ENCODE data around the gene TMEM106A. TPM values are rescaled to one million over a fixed set of nuclear protein-coding genes. Genes with fewer than 3 reads are reported as not detected.

TMEM106A gene
- total and polyA plus RNA-seq, 2 of the 13 experiments (the other 11 are each of a cell fraction or from before 2014, with no cell fraction given), result 16.9 to 35.9 TPM

DNA sequence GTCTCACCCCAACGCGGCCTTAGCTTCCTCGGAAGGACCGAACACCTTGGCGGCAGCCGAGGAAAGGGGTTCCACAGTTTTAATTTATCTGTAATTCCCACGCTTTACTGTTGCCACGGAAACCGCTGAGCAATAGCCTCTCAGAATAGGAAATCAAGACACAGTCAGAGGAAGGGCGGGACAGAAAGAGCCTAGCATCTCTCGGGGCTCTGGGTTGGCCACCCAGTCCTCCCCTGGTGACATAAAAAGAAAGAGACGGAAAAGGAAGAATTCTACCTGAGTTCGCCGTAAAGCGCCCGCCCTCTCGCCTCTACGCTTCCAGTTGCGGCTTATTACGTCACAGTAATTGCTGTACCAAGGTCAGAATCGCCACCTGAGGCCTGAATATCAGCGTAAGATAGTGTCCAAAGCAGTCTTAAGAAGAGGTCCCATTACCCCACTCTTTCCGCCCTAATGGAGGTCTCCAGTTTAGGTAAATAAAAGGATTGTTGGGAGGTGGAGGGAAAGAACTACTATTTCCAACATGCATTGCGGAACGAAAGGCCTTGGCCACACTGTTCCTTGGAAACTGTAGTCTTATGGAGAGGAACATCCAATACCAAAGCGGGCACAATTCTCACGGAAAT lies 41.4 kb upstream of the TMEM106A start (continued):
- TF ChIP-seq SOX13 (IDR thresholded peaks at IDR 0.05) (peak; percentile 3; the same call in 1 of the 2 replicates), SOX13 (CRISPR knock-in tag; conservative IDR thresholded peaks at IDR 0.05 in 1 of 2, IDR thresholded peaks at IDR 0.05 in 1 of 2) (no peak), KDM2A (CRISPR knock-in tag; IDR thresholded peaks at IDR 0.05; ENCODE audit: borderline replicate concordance, low read depth) (peak; percentile 63), TBP (CRISPR knock-in tag; IDR thresholded peaks at IDR 0.05) (no peak), ZSCAN22 (CRISPR knock-in tag; IDR thresholded peaks at IDR 0.05) (no peak), HDAC2 (CRISPR knock-in tag; IDR thresholded peaks at IDR 0.05) (no peak), PRDM4 (CRISPR knock-in tag; IDR thresholded peaks at IDR 0.05; ENCODE audit: borderline replicate concordance) (no peak), ZUFSP (CRISPR knock-in tag; IDR thresholded peaks at IDR 0.05; ENCODE audit: borderline replicate concordance) (no peak), THAP8 (CRISPR knock-in tag; IDR thresholded peaks at IDR 0.05; ENCODE audit: borderline replicate concordance) (0 out of 2 replicates have a peak, but pooled peaks have one; percentile 71), ZBTB43 (CRISPR knock-in tag; conservative IDR thresholded peaks at IDR 0.05) (no peak), HOMEZ (CRISPR knock-in tag; IDR thresholded peaks at IDR 0.05; ENCODE audit: low read depth) (no peak), PAWR (CRISPR knock-in tag; IDR thresholded peaks at IDR 0.05; ENCODE audit: borderline replicate concordance) (no peak), ZSCAN21 (CRISPR knock-in tag; IDR thresholded peaks at IDR 0.05; ENCODE audit: borderline replicate concordance) (no peak), TGIF2 (CRISPR knock-in tag; IDR thresholded peaks at IDR 0.05) (no peak), TBX2 (CRISPR knock-in tag; IDR thresholded peaks at IDR 0.05; ENCODE audit: borderline replicate concordance) (peak; percentile 51), FOXA3 (CRISPR knock-in tag; IDR thresholded peaks at IDR 0.05) (no peak)
- TF ChIP-seq, protein P1, sequence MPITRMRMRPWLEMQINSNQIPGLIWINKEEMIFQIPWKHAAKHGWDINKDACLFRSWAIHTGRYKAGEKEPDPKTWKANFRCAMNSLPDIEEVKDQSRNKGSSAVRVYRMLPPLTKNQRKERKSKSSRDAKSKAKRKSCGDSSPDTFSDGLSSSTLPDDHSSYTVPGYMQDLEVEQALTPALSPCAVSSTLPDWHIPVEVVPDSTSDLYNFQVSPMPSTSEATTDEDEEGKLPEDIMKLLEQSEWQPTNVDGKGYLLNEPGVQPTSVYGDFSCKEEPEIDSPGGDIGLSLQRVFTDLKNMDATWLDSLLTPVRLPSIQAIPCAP (CRISPR knock-in tag; IDR thresholded peaks at IDR 0.05; ENCODE audit: low read depth), result no peak
- TF ChIP-seq, protein P2, sequence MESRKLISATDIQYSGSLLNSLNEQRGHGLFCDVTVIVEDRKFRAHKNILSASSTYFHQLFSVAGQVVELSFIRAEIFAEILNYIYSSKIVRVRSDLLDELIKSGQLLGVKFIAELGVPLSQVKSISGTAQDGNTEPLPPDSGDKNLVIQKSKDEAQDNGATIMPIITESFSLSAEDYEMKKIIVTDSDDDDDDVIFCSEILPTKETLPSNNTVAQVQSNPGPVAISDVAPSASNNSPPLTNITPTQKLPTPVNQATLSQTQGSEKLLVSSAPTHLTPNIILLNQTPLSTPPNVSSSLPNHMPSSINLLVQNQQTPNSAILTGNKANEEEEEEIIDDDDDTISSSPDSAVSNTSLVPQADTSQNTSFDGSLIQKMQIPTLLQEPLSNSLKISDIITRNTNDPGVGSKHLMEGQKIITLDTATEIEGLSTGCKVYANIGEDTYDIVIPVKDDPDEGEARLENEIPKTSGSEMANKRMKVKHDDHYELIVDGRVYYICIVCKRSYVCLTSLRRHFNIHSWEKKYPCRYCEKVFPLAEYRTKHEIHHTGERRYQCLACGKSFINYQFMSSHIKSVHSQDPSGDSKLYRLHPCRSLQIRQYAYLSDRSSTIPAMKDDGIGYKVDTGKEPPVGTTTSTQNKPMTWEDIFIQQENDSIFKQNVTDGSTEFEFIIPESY (CRISPR knock-in tag; IDR thresholded peaks at IDR 0.05), result no peak

Measured in HepG2 (cell line).